Measurements from ENCODE around the gene GYS2. TPM values are rescaled to one million over a fixed set of nuclear protein-coding genes. Genes with fewer than 3 reads are reported as not detected.

Gene GYS2
- total and polyA plus RNA-seq, 5 experiments from 2014 or later = 0.31 TPM; not detected in 4

Other genes with a start within 250 kb of the GYS2 start
- not detected for gene IAPP, start 231.9 kb downstream of the GYS2 start, total RNA-seq
- not detected for gene IAPP, start 231.9 kb downstream of the GYS2 start, polyA plus RNA-seq
- gene PYROXD1, start 167.2 kb downstream of the GYS2 start, total RNA-seq = 10 to 100 TPM; 42.2 to 48.3 TPM
- 10 to 100 TPM; 16.4 to 31.2 (median 20.3) TPM for gene PYROXD1, start 167.2 kb downstream of the GYS2 start, polyA plus RNA-seq
- 10 to 100 TPM; 56.8 to 58.3 TPM for gene RECQL, start 103.2 kb downstream of the GYS2 start, total RNA-seq
- 10 to 100 TPM; 51.4 to 64.6 (median 52.9) TPM for gene RECQL, start 103.2 kb downstream of the GYS2 start, polyA plus RNA-seq
- gene GOLT1B, start 103.1 kb downstream of the GYS2 start, total RNA-seq = 10 to 100 TPM; 30.2 to 30.3 TPM
- gene GOLT1B, start 103.1 kb downstream of the GYS2 start, polyA plus RNA-seq = 10 to 100 TPM; 16.6 to 19.7 (median 19.2) TPM
- gene SPX, start 78.6 kb downstream of the GYS2 start, total RNA-seq = under 1 TPM; 0.21 to 0.36 TPM
- gene SPX, start 78.6 kb downstream of the GYS2 start, polyA plus RNA-seq = under 1 TPM in 2 of 3 donors, not detected in 1; 0.20 to 0.21 TPM
- 1,000 to 10,000 TPM; 1,266 to 1,370 TPM for gene LDHB, start 53.0 kb upstream of the GYS2 start, total RNA-seq
- gene LDHB, start 53.0 kb upstream of the GYS2 start, polyA plus RNA-seq = 1,000 to 10,000 TPM; 1,691 to 2,368 (median 2,237) TPM
- gene KCNJ8, start 169.9 kb upstream of the GYS2 start, total RNA-seq = not detected
- gene KCNJ8, start 169.9 kb upstream of the GYS2 start, polyA plus RNA-seq = not detected